NCI-H774 (cell line): ENCODE data around the gene RIPK4.
"Not testable (repeated sequence)": the region's sequence is repeated elsewhere in the genome, so short reads cannot be mapped to it uniquely, and the experiment has no call there.

Source experiments
- DNase-seq: peaks from one replicate; lab custom pipeline; 2025; lab: John Stamatoyannopoulos, UW

RIPK4 gene

GRCh38 chr21:41794600-41794999 is 27.7 kb upstream of the RIPK4 start:
- no peak for DNase-seq

- DNase-seq, result no peak
These were observed 25.9 kb upstream of the RIPK4 start for GRCh38 chr21:41792711-41793110.

- DNase-seq, result peak; percentile 27
These were observed 19.7 kb upstream of the RIPK4 start for GRCh38 chr21:41786509-41786987.

GRCh38 chr21:41785262-41785661 is 18.4 kb upstream of the RIPK4 start:
- DNase-seq, result not testable (repeated sequence)

- no peak for DNase-seq
These were observed 17.7 kb upstream of the RIPK4 start for GRCh38 chr21:41784456-41785102.

- peak; percentile 29 for DNase-seq
These were observed 16.8 kb upstream of the RIPK4 start for GRCh38 chr21:41783476-41784180.

- DNase-seq, result no peak
These were observed 14.2 kb upstream of the RIPK4 start for GRCh38 chr21:41781050-41781410.

GRCh38 chr21:41780337-41781049 is 13.6 kb upstream of the RIPK4 start:
- no peak for DNase-seq

GRCh38 chr21:41779659-41780058 is 12.8 kb upstream of the RIPK4 start:
- no peak for DNase-seq

- DNase-seq, result peak; percentile 43
These were observed 12.2 kb upstream of the RIPK4 start for GRCh38 chr21:41778930-41779600.

- no peak for DNase-seq
These were observed 11.3 kb upstream of the RIPK4 start for GRCh38 chr21:41777951-41778815.

GRCh38 chr21:41776778-41777177 is 9.9 kb upstream of the RIPK4 start:
- DNase-seq, result no peak

- no peak for DNase-seq
These were observed 8.3 kb upstream of the RIPK4 start for GRCh38 chr21:41775149-41775472.

- DNase-seq, result no peak
These were observed 7.8 kb upstream of the RIPK4 start for GRCh38 chr21:41774467-41775148.

GRCh38 chr21:41772351-41773080 is 5.7 kb upstream of the RIPK4 start:
- DNase-seq, result no peak

GRCh38 chr21:41771625-41771945 is 4.7 kb upstream of the RIPK4 start:
- no peak for DNase-seq

- no peak for DNase-seq
These were observed 4.2 kb upstream of the RIPK4 start for GRCh38 chr21:41770901-41771624.

GRCh38 chr21:41769933-41770332 is 3.1 kb upstream of the RIPK4 start:
- no peak for DNase-seq

GRCh38 chr21:41769521-41769920 is 2.7 kb upstream of the RIPK4 start:
- no peak for DNase-seq

- no peak for DNase-seq
These were observed 2.3 kb upstream of the RIPK4 start for GRCh38 chr21:41769111-41769510.
